ENCODE data around the gene TBL2.
A peak's percentile ranks its signal among the peaks of the same experiment; 100 is the strongest.

- TF ChIP-seq ZNF70 (CRISPR knock-in tag; IDR thresholded peaks at IDR 0.05) (no peak), OSR1 (CRISPR knock-in tag; IDR thresholded peaks at IDR 0.05) (no peak), ARNTL (CRISPR knock-in tag; IDR thresholded peaks at IDR 0.05; ENCODE audit: borderline replicate concordance, low read depth) (no peak), ESRRG (CRISPR knock-in tag; IDR thresholded peaks at IDR 0.05) (no peak), ZFP30 (CRISPR knock-in tag; IDR thresholded peaks at IDR 0.05) (no peak), POU6F1 (CRISPR knock-in tag; IDR thresholded peaks at IDR 0.05; ENCODE audit: borderline replicate concordance, low read depth) (no peak), PATZ1 (CRISPR knock-in tag; IDR thresholded peaks at IDR 0.05; ENCODE audit: borderline replicate concordance) (peak; percentile 16; the same call in 1 of the 2 replicates), TSHZ2 (CRISPR knock-in tag; IDR thresholded peaks at IDR 0.05) (no peak; the same call in none of the 2 replicates), CSRNP3 (CRISPR knock-in tag; IDR thresholded peaks at IDR 0.05) (no peak), CSDC2 (CRISPR knock-in tag; IDR thresholded peaks at IDR 0.05) (no peak), ZNF8 (CRISPR knock-in tag; IDR thresholded peaks at IDR 0.05) (no peak), CREB5 (CRISPR knock-in tag; IDR thresholded peaks at IDR 0.05; ENCODE audit: low read depth) (no peak)
Observed at GRCh38 chr7:73557397-73558257, 20.8 kb downstream of the TBL2 start, which contains the start of gene BCL7B.
